ENCODE results near the gene BPGM. TPM values are rescaled to one million over a fixed set of nuclear protein-coding genes. Genes with fewer than 3 reads are reported as not detected.

Gene BPGM
- total RNA-seq, 1 donor from 2014 or later, result 49.7 TPM

DNA sequence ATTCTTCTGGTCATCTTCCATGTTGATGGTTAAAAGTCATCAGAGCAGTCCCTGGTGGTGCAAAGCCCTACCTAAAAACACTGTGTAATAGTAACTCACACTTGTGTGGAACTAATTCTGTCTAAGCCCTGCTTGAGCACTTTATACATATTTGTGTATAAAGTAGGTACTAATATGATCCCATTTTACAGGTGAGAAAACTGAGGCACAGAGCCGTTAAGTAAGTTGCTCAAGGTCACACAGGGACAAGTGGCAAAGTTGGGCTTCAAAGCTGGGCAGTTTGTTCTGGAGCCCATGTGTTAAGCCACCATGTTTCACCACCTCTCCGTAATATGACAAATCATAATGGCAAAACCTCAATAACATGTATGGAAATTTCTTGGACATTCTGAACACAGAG is 48.1 kb downstream of the BPGM start:
- no peak for TF ChIP-seq EZH2phosphoT487 (IDR thresholded peaks at IDR 0.05)
- TF ChIP-seq, protein P1, sequence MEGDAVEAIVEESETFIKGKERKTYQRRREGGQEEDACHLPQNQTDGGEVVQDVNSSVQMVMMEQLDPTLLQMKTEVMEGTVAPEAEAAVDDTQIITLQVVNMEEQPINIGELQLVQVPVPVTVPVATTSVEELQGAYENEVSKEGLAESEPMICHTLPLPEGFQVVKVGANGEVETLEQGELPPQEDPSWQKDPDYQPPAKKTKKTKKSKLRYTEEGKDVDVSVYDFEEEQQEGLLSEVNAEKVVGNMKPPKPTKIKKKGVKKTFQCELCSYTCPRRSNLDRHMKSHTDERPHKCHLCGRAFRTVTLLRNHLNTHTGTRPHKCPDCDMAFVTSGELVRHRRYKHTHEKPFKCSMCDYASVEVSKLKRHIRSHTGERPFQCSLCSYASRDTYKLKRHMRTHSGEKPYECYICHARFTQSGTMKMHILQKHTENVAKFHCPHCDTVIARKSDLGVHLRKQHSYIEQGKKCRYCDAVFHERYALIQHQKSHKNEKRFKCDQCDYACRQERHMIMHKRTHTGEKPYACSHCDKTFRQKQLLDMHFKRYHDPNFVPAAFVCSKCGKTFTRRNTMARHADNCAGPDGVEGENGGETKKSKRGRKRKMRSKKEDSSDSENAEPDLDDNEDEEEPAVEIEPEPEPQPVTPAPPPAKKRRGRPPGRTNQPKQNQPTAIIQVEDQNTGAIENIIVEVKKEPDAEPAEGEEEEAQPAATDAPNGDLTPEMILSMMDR (IDR thresholded peaks at IDR 0.05), result no peak
- no peak for TF ChIP-seq EZH2 (IDR thresholded peaks at IDR 0.05)
- Histone ChIP-seq H2AFZ (replicated peaks) (no peak overlapping the region), H3K4me3 (no peak overlapping the region), H3K9me3 (ENCODE audit: low read depth) (no peaks in the 10 kb centered on the region), H3F3A (ENCODE audit: low read depth) (no peaks in the 10 kb centered on the region), H3K79me2 (ENCODE audit: low read depth) (no peaks in the 10 kb centered on the region), H3K36me3 (no peaks in the 10 kb centered on the region), H4K20me1 (ENCODE audit: low read depth) (no peaks in the 10 kb centered on the region), H3K4me1 (peaks cover 14% of the 10 kb centered on the region), H3K27ac (no peak overlapping the region), H3K4me2 (no peak overlapping the region), H3K9ac (no peak overlapping the region), H3K27me3 (no peaks in the 10 kb centered on the region)
- Mint-ChIP-seq H3K27me3 (ENCODE audit: insufficient read depth, low read depth) (peaks cover 6% of the 10 kb centered on the region), H3K36me3 (no peaks in the 10 kb centered on the region), H3K4me3 (no peak overlapping the region), H3K9me3 (no peaks in the 10 kb centered on the region), H3K4me1 (peaks cover 26% of the 10 kb centered on the region), H3K27ac (no peak overlapping the region)
- no peak for DNase-seq (ENCODE audit: low spot score)

DNA sequence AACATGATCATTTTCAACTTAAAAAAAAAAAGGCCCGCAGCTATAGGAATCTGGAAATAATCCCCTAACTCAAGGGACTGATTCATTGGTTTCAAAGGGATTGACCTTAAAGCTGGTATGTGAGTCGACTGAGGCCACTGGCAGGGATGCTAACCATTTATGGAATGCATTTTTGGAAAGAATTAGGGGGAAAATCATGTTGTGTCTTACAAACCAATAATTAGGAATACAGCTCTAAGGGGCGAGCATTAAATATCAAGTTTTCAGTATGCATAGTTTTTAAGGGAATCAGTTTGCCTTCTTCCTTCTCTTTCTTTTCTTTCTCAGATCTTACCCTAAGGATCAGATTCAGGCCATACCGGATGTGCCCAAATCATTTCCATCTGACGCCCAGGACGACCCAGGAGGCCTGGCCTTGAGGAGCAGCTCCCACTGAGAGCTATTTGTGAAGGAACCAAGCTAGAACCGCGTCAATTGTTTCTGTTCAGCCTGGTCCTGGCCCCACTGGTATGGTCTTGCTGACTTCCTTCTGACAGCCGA is 48.7 kb downstream of the BPGM start:
- no peak for TF ChIP-seq EZH2 (IDR thresholded peaks at IDR 0.05)
- TF ChIP-seq EZH2phosphoT487 (IDR thresholded peaks at IDR 0.05), result no peak
- TF ChIP-seq, protein P1 (IDR thresholded peaks at IDR 0.05), result no peak
- Mint-ChIP-seq H3K27ac (no peak overlapping the region), H3K9me3 (no peaks in the 10 kb centered on the region), H3K4me1 (peaks cover 27% of the 10 kb centered on the region), H3K4me3 (no peak overlapping the region), H3K36me3 (no peaks in the 10 kb centered on the region), H3K27me3 (ENCODE audit: insufficient read depth, low read depth) (peaks cover 4% of the 10 kb centered on the region)
- H3K27me3 ChIP-seq, result no peaks in the 10 kb centered on the region
- H2AFZ ChIP-seq (replicated peaks), result no peak overlapping the region
- H3K4me1 ChIP-seq, result peaks cover 15% of the 10 kb centered on the region
- no peaks in the 10 kb centered on the region for H3K36me3 ChIP-seq
- no peaks in the 10 kb centered on the region for H3K9me3 ChIP-seq (ENCODE audit: low read depth)
- H3K4me3 ChIP-seq, result no peak overlapping the region
- no peak overlapping the region for H3K27ac ChIP-seq
- no peaks in the 10 kb centered on the region for H3K79me2 ChIP-seq (ENCODE audit: low read depth)
- H3K4me2 ChIP-seq, result no peak overlapping the region
- no peaks in the 10 kb centered on the region for H3F3A ChIP-seq (ENCODE audit: low read depth)
- H4K20me1 ChIP-seq (ENCODE audit: low read depth), result no peaks in the 10 kb centered on the region
- no peak for DNase-seq (ENCODE audit: low spot score)
- no peak overlapping the region for H3K9ac ChIP-seq

DNA sequence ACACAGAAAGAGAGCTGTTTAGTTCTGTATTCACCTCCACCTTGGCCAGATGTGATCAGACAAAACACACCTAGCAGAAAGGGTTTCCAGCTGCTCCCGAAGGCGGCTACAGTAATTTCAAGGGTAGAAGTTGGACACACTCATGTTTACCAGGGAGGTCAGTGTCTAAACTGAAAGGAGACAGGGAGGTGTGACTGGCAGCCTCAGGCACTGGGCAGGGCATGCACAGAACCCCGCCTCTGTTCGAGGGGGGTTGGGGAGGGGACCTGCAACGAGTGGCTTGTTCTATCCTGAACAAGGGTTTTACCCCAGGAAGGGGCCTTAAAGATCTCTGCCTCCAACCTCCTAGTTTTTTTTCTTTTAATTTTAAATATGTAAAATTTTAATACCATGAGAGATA is 49.6 kb downstream of the BPGM start:
- H3K79me2 ChIP-seq (ENCODE audit: low read depth), result no peaks in the 10 kb centered on the region
- no peaks in the 10 kb centered on the region for H3K9me3 Mint-ChIP-seq
- H3K36me3 Mint-ChIP-seq, result no peaks in the 10 kb centered on the region
- H3K4me1 Mint-ChIP-seq, result peaks cover 21% of the 10 kb centered on the region
- no peak overlapping the region for H3K27ac Mint-ChIP-seq
- peaks cover 4% of the 10 kb centered on the region for H3K27me3 Mint-ChIP-seq (ENCODE audit: insufficient read depth, low read depth)
- DNase-seq (ENCODE audit: low spot score), result no peak
- no peak overlapping the region for H2AFZ ChIP-seq (replicated peaks)
- H4K20me1 ChIP-seq (ENCODE audit: low read depth), result no peaks in the 10 kb centered on the region
- H3K9me3 ChIP-seq (ENCODE audit: low read depth), result no peaks in the 10 kb centered on the region
- peaks cover 15% of the 10 kb centered on the region for H3K4me1 ChIP-seq
- no peak overlapping the region for H3K4me2 ChIP-seq
- no peaks in the 10 kb centered on the region for H3K27me3 ChIP-seq
- H3K36me3 ChIP-seq, result no peaks in the 10 kb centered on the region
- no peak overlapping the region for H3K9ac ChIP-seq
- H3K4me3 ChIP-seq, result no peak overlapping the region
- H3K27ac ChIP-seq, result no peak overlapping the region
- TF ChIP-seq EZH2phosphoT487 (IDR thresholded peaks at IDR 0.05), result no peak
- no peak for TF ChIP-seq EZH2 (IDR thresholded peaks at IDR 0.05)
- TF ChIP-seq, protein P1 (IDR thresholded peaks at IDR 0.05), result no peak
- H3K4me3 Mint-ChIP-seq, result no peak overlapping the region
- H3F3A ChIP-seq (ENCODE audit: low read depth), result no peaks in the 10 kb centered on the region
